Retinal pigment epithelial cell (primary cell): ENCODE results near the gene ALDH9A1.

Experiments
- DNase-seq: peaks from one replicate; pipeline ENCODE4 v3.0.0-alpha.2; 2010; ENCODE audit warnings: low read depth
- H3K4me3 ChIP-seq: 2 replicates; pipeline ENCODE4 v1.5.1; 2011; ENCODE audit warnings: mild to moderate bottlenecking, low read length, control low read depth, moderate library complexity
- TF ChIP-seq, protein P1 (sequence below): conservative IDR thresholded peaks from 2 replicates; pipeline ENCODE4 v1.5.1; 2011; ENCODE audit warnings: low read depth, low read length, control low read depth, inconsistent platforms

ALDH9A1 gene

GRCh38 chr1:165633614-165634013, 64.7 kb downstream of the ALDH9A1 start:
- no peak overlapping the region for H3K4me3 ChIP-seq
- DNase-seq: no peak
- TF ChIP-seq, protein P1, sequence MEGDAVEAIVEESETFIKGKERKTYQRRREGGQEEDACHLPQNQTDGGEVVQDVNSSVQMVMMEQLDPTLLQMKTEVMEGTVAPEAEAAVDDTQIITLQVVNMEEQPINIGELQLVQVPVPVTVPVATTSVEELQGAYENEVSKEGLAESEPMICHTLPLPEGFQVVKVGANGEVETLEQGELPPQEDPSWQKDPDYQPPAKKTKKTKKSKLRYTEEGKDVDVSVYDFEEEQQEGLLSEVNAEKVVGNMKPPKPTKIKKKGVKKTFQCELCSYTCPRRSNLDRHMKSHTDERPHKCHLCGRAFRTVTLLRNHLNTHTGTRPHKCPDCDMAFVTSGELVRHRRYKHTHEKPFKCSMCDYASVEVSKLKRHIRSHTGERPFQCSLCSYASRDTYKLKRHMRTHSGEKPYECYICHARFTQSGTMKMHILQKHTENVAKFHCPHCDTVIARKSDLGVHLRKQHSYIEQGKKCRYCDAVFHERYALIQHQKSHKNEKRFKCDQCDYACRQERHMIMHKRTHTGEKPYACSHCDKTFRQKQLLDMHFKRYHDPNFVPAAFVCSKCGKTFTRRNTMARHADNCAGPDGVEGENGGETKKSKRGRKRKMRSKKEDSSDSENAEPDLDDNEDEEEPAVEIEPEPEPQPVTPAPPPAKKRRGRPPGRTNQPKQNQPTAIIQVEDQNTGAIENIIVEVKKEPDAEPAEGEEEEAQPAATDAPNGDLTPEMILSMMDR: no peak

GRCh38 chr1:165632491-165632890, 65.9 kb downstream of the ALDH9A1 start:
- TF ChIP-seq, protein P1: no peak
- peak overlapping the region; percentile 97 for H3K4me3 ChIP-seq
- no peak for DNase-seq

DNA sequence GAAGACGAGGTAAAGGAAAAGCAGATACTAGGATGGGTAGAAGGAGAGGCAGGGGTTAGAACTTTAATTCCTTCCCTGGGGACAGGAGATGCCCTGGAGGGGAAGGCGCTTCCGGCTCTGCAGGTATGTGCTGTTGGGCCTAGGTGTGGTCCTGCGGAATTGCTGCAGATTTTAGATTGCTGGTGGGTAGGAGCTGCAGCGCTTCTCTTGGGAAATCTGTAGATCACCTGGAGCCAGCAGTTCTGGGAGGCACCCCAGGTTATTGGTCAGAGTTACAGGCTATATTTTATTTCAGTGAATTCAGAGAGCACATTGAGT, 66.3 kb downstream of the ALDH9A1 start:
- TF ChIP-seq, protein P1: no peak
- no peak for DNase-seq
- peak overlapping the region; percentile 97 for H3K4me3 ChIP-seq

DNA sequence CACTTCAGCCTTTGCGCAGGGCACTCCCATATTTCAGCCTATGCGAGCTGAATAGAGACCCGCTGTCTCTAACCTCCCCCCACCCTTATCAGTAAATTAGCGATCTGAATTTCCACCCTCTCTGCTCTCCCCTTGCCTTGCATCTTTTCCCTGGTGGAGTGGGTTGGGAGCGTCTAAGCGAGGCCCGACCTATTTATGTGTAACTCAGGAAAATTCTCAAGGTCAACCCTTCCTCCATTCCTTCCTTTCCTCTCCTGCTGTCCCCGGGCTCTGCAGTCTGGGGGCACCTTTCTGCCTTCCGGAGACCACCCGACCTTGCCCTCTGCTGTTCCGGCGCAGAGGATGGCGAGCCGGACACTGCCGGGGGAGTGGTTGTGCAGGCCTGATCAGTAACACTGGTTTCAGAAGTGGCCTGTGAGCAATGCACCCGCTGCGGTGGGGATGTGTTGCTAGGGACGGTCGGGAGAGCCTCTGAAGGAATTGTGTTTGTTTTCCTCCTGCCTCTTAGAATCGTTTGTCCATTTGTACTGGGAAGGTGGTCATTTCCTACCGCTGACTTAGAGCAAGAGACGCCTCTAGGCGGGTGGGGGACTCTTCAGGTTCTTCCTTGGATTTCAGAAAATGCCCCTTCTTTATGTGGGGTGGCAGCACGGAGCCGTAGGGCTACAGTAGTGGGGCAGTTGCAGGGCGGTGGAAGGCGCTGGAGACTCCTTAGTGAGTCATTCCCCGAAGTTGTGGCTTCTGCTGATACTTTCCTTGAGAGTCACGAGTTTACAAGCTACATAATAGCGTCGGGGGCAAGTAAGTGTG, 66.8 kb downstream of the ALDH9A1 start:
- TF ChIP-seq, protein P1: peak; percentile 13
- DNase-seq: peak; percentile 54
- H3K4me3 ChIP-seq: peak overlapping the region; percentile 97

GRCh38 chr1:165630629-165631341, 67.6 kb downstream of the ALDH9A1 start, which contains the start of gene MGST3:
TSS of gene MGST3 (plus strand) at chr1:165631234. CDS start at chr1:165649848, 18,614 bp downstream.
- TF ChIP-seq, protein P1: no peak
- peak within 1 kb of the TSS; percentile 97 for H3K4me3 ChIP-seq
- DNase-seq: peak; percentile 90

GRCh38 chr1:165629848-165630628, 68.3 kb downstream of the ALDH9A1 start:
- DNase-seq: no peak
- H3K4me3 ChIP-seq: peak overlapping the region; percentile 97

More at GRCh38 chr1:165629848-165630628, 68.3 kb downstream of the ALDH9A1 start:
- TF ChIP-seq, protein P1: no peak
